ENCODE results near the gene ZFAND3. TPM values are rescaled to one million over a fixed set of nuclear protein-coding genes. Genes with fewer than 3 reads are reported as not detected.
"Not testable (repeated sequence)": the region's sequence is repeated elsewhere in the genome, so short reads cannot be mapped to it uniquely, and the experiment has no call there.

Gene ZFAND3
- polyA plus RNA-seq, 1 experiment = 15.5 TPM

DNA sequence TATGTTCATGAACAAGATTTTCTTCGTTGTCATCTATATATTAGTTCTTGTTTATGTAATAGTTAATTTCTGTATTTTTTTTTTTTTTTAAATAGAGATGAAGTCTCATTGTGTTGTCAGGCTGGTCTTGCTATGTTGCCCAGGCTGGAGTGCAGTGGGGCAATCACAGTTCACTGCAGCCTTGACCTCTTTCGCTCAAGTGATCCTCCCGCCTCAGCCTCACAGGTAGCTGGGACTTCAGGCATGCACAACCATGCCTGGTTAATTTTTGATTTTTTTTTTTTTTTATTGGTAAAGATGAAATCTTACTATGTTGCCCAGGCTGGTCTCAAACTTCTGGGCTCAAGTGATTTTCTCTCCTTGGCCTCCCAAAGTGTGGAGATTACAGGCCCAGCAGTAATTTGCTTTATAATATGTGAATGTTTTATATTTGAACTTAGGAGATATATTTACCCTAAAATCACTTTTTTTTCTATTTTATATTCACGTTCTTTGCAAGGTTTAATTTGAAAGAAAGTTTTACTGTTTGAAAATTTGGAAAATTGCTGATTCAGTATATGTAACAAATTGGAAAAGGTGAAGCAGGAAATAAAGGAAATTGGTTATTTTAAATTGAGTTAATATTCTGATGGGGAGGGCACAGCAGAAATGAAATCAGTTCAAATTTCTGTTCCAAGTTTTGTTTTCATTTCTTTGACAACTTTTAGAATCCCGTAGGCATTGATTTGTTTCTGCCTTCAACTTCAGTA, 56.2 kb downstream of the ZFAND3 start:
- CTCF ChIA-PET = no interaction called here
- no peaks in the 10 kb centered on the region for H3K9me3 ChIP-seq (ENCODE audit: control insufficient read depth, insufficient read depth, low read length)
- no peak overlapping the region for H3K27ac ChIP-seq (ENCODE audit: low read depth, low read length)
- no peak for DNase-seq (ENCODE audit: low read depth, low spot score)
- no peaks in the 10 kb centered on the region for H3K27me3 ChIP-seq (ENCODE audit: control insufficient read depth, insufficient read depth, low read length)
- TF ChIP-seq, protein P1, sequence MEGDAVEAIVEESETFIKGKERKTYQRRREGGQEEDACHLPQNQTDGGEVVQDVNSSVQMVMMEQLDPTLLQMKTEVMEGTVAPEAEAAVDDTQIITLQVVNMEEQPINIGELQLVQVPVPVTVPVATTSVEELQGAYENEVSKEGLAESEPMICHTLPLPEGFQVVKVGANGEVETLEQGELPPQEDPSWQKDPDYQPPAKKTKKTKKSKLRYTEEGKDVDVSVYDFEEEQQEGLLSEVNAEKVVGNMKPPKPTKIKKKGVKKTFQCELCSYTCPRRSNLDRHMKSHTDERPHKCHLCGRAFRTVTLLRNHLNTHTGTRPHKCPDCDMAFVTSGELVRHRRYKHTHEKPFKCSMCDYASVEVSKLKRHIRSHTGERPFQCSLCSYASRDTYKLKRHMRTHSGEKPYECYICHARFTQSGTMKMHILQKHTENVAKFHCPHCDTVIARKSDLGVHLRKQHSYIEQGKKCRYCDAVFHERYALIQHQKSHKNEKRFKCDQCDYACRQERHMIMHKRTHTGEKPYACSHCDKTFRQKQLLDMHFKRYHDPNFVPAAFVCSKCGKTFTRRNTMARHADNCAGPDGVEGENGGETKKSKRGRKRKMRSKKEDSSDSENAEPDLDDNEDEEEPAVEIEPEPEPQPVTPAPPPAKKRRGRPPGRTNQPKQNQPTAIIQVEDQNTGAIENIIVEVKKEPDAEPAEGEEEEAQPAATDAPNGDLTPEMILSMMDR (IDR thresholded peaks at IDR 0.05; ENCODE audit: low read depth, low read length) = no peak
- no peak overlapping the region for H3K4me3 ChIP-seq (ENCODE audit: low read depth, low read length)
- POLR2A ChIA-PET = no interaction called here

- H3K27me3 ChIP-seq (ENCODE audit: control insufficient read depth, insufficient read depth, low read length) = no peaks in the 10 kb centered on the region
- no peaks in the 10 kb centered on the region for H3K9me3 ChIP-seq (ENCODE audit: control insufficient read depth, insufficient read depth, low read length)
- TF ChIP-seq, protein P1 (IDR thresholded peaks at IDR 0.05; ENCODE audit: low read depth, low read length) = no peak
- H3K27ac ChIP-seq (ENCODE audit: low read depth, low read length) = no peak overlapping the region
- no peak for DNase-seq (ENCODE audit: low read depth, low spot score)
- POLR2A ChIA-PET = no interaction called here
- no peak overlapping the region for H3K4me3 ChIP-seq (ENCODE audit: low read depth, low read length)
- CTCF ChIA-PET = no interaction called here
These were observed 57.3 kb downstream of the ZFAND3 start for GRCh38 chr6:37876843-37877242.

- ChIA-PET CTCF (interaction anchor here (1.1 kb wide), 1 partner anchor 616 kb away, joined by 5 read pairs; no protein-coding TSS in a partner anchor), POLR2A (interaction anchor here (0.6 kb wide), 1 partner anchor 523 kb away, joined by 3 read pairs; no protein-coding TSS in a partner anchor)
These were observed 58.0 kb downstream of the ZFAND3 start for GRCh38 chr6:37877373-37878149.

GRCh38 chr6:37878150-37878710, 58.7 kb downstream of the ZFAND3 start:
- POLR2A ChIA-PET = interaction anchor here (0.6 kb wide), 2 partner anchors 22 to 524 kb away, joined by 3 read pairs; no protein-coding TSS in a partner anchor
- Histone ChIP-seq H3K27me3 (ENCODE audit: control insufficient read depth, insufficient read depth, low read length) (no peaks in the 10 kb centered on the region), H3K9me3 (ENCODE audit: control insufficient read depth, insufficient read depth, low read length) (no peaks in the 10 kb centered on the region), H3K27ac (ENCODE audit: low read depth, low read length) (no peak overlapping the region), H3K4me3 (ENCODE audit: low read depth, low read length) (no peak overlapping the region)
- no peak for DNase-seq (ENCODE audit: low read depth, low spot score)
- CTCF ChIA-PET = interaction anchor here (1.1 kb wide), 1 partner anchor 616 kb away, joined by 5 read pairs; no protein-coding TSS in a partner anchor
- TF ChIP-seq, protein P1 (IDR thresholded peaks at IDR 0.05; ENCODE audit: low read depth, low read length) = no peak

More at GRCh38 chr6:37877373-37878149, 58.0 kb downstream of the ZFAND3 start:
- TF ChIP-seq, protein P1 (IDR thresholded peaks at IDR 0.05; ENCODE audit: low read depth, low read length) = no peak
- Histone ChIP-seq H3K4me3 (ENCODE audit: low read depth, low read length) (no peak overlapping the region), H3K9me3 (ENCODE audit: control insufficient read depth, insufficient read depth, low read length) (no peaks in the 10 kb centered on the region), H3K27me3 (ENCODE audit: control insufficient read depth, insufficient read depth, low read length) (no peaks in the 10 kb centered on the region), H3K27ac (ENCODE audit: low read depth, low read length) (no peak overlapping the region)
- no peak for DNase-seq (ENCODE audit: low read depth, low spot score)

GRCh38 chr6:37880602-37881001, 61.1 kb downstream of the ZFAND3 start:
- H3K27me3 ChIP-seq (ENCODE audit: control insufficient read depth, insufficient read depth, low read length); POLR2A ChIA-PET; CTCF ChIA-PET; H3K9me3 ChIP-seq (ENCODE audit: control insufficient read depth, insufficient read depth, low read length); H3K4me3 ChIP-seq (ENCODE audit: low read depth, low read length); H3K27ac ChIP-seq (ENCODE audit: low read depth, low read length); DNase-seq (ENCODE audit: low read depth, low spot score): not testable (repeated sequence)

Data from AG04450 (cell line).